Kidney (tissue), 14 donors: ENCODE measurements around the gene EDNRB. TPM values are rescaled to one million over a fixed set of nuclear protein-coding genes. Genes with fewer than 3 reads are reported as not detected.

Experiments
- DNase-seq, 5 donors: peaks; one replicate each; pipeline ENCODE4 v3.0.0-alpha.2; 2013 to 2020
- FAIRE-seq: peaks from 2 replicates; lab custom pipeline; 2012; peaks lifted over from hg19 to GRCh38; lab: Jason Lieb, UNC
- H3K27ac ChIP-seq, 2 donors: one replicate each; pipeline ENCODE4 v1.7.0; 2013; ENCODE audit warnings: low read depth in 2 of 2, low read length in 2 of 2, inconsistent platforms in 1 of 2
- H3K27me3 ChIP-seq: one replicate; pipeline ENCODE4 v1.7.1; 2013; ENCODE audit warnings: low read length, inconsistent platforms; ENCODE audit not compliant: control insufficient read depth, insufficient read depth
- H3K36me3 ChIP-seq, 3 donors: one replicate each; pipeline versions ENCODE4 v1.7.0 to v1.7.1; 2013; ENCODE audit warnings: low read length in 3 of 3, control low read depth in 1 of 3, inconsistent platforms in 1 of 3; ENCODE audit not compliant: insufficient read depth in 3 of 3, control insufficient read depth in 2 of 3
- H3K4me1 ChIP-seq, 3 donors: one replicate each; pipeline versions ENCODE4 v1.7.0 to v1.7.1; 2013; ENCODE audit warnings: low read length in 3 of 3, inconsistent platforms in 1 of 3, low read depth in 1 of 3; ENCODE audit not compliant: control insufficient read depth in 2 of 3, insufficient read depth in 2 of 3
- H3K4me3 ChIP-seq, 3 donors: one replicate each; pipeline versions ENCODE4 v1.7.0 to v1.8.1; 2013; ENCODE audit warnings: low read length in 3 of 3, control low read depth in 1 of 3, inconsistent platforms in 1 of 3
- H3K9ac ChIP-seq, 3 donors: one replicate each; pipeline versions ENCODE4 v1.7.0 to v1.7.1; 2013; ENCODE audit warnings: low read length in 3 of 3, control low read depth in 1 of 3, inconsistent platforms in 1 of 3
- H3K9me3 ChIP-seq, 3 donors: one replicate each; pipeline versions ENCODE4 v1.7.0 to v1.7.1; 2013; ENCODE audit warnings: low read length in 3 of 3, control low read depth in 1 of 3, inconsistent platforms in 1 of 3; ENCODE audit not compliant: control insufficient read depth in 2 of 3, insufficient read depth in 1 of 3
- intact Hi-C: fragments of 100-400 bp; cut with DNase I; formaldehyde crosslinking; loops from one replicate; pipeline ENCODE4 v1.11.1; 2022
- polyA plus RNA-seq: library from polyadenylated mRNA; stranded (reverse); fragments of 350-450 nt; fragmentation: Illumina TruSeq; extraction: RNeasy Lipid Tissue Mini Kit (QIAGEN cat#74804); gene quantifications from one replicate; pipeline ENCODE4 v1.2.3, GENCODE V29; 2014; ENCODE audit warnings: low read depth, low replicate concordance; ENCODE audit not compliant: insufficient read depth
- total RNA-seq: library from RNA; stranded (reverse); fragmentation: NEBNext Ultra II Directional; extraction: Animal tissue kit (Norgen Biotek cat#: 25700); gene quantifications from one replicate; pipeline ENCODE4 v1.2.1, GENCODE V29; 2021
- TF ChIP-seq, protein P1 (sequence below): IDR thresholded peaks from 3 replicates; pipeline ENCODE4 v1.5.1; 2012; ENCODE audit warnings: mild to moderate bottlenecking, moderate library complexity, borderline replicate concordance; ENCODE audit not compliant: insufficient read depth; ENCODE audit errors: extremely low read depth
- donor health status: control.
- donor health status: control.
- donor health status: control.
- donor health status: control.
- donor health status: control.
- donor health status: DM: yes; HTN: yes; CAD: no.
- donor health status: Normal renal cell carcinoma (clear cell type).

EDNRB gene
- total and polyA plus RNA-seq, 2 donors from 2014 or later, result 14.0 to 60.1 TPM

DNA sequence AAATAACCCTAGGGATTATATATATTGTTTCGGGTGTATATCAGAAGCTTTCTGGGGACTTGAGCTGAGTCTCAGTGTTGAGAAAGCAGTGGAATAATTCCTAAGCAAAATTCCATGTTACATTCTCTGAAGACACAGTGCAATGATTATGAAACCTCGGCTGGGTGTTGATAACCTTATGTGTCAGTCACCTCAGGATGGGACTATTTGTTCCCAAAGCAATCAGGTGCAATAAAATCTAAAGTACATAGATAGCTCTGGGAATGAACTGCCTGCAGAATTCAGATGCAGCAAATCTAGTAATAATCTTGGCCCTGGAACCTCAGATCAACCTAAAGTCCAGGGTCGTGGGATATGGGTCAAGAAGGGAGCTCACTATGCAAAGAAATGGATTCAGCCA is 53.0 kb downstream of the EDNRB start:
- no peak for FAIRE-seq
- no peaks in the 10 kb centered on the region for H3K27me3 ChIP-seq
- intact Hi-C loops, result no loop called here
- no peaks in the 10 kb centered on the region for H3K9me3 ChIP-seq
- no peak overlapping the region for H3K9ac ChIP-seq
- DNase-seq, result no peak
- H3K4me3 ChIP-seq, result no peak overlapping the region
- TF ChIP-seq, protein P1, sequence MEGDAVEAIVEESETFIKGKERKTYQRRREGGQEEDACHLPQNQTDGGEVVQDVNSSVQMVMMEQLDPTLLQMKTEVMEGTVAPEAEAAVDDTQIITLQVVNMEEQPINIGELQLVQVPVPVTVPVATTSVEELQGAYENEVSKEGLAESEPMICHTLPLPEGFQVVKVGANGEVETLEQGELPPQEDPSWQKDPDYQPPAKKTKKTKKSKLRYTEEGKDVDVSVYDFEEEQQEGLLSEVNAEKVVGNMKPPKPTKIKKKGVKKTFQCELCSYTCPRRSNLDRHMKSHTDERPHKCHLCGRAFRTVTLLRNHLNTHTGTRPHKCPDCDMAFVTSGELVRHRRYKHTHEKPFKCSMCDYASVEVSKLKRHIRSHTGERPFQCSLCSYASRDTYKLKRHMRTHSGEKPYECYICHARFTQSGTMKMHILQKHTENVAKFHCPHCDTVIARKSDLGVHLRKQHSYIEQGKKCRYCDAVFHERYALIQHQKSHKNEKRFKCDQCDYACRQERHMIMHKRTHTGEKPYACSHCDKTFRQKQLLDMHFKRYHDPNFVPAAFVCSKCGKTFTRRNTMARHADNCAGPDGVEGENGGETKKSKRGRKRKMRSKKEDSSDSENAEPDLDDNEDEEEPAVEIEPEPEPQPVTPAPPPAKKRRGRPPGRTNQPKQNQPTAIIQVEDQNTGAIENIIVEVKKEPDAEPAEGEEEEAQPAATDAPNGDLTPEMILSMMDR, result no peak
- no peaks in the 10 kb centered on the region for H3K4me1 ChIP-seq
- H3K36me3 ChIP-seq, result no peaks in the 10 kb centered on the region
- H3K27ac ChIP-seq, result no peak overlapping the region

DNA sequence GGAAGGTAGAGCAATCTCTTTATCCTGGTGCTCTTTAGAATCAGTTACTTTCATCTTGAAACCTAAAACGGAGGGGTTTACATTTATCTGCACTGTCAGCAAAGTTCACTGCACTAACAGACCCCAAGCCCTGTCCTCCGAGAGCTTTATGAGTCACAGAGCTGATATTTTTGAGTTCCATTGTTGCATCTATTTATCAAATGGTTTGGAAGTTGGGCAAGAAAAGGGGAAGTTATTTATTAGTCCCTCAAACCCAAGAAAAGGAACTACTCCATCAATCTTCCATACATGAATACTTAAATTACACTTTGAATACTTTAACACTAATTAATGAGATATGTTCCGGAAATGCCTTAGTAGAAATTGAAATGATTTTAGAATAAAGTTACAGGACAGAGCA is 55.5 kb downstream of the EDNRB start:
- no peaks in the 10 kb centered on the region for H3K9me3 ChIP-seq
- H3K4me3 ChIP-seq, result no peak overlapping the region
- H3K9ac ChIP-seq, result no peak overlapping the region
- TF ChIP-seq, protein P1, result no peak
- FAIRE-seq, result no peak
- intact Hi-C loops, result no loop called here
- no peaks in the 10 kb centered on the region for H3K36me3 ChIP-seq
- H3K4me1 ChIP-seq, result peaks cover 0 to 4% (median 0%) of the 10 kb centered on the region in 3 donors
- no peaks in the 10 kb centered on the region for H3K27me3 ChIP-seq
- peak in 1 of 5 donors; percentile 21 for DNase-seq
- H3K27ac ChIP-seq, result no peak overlapping the region

DNA sequence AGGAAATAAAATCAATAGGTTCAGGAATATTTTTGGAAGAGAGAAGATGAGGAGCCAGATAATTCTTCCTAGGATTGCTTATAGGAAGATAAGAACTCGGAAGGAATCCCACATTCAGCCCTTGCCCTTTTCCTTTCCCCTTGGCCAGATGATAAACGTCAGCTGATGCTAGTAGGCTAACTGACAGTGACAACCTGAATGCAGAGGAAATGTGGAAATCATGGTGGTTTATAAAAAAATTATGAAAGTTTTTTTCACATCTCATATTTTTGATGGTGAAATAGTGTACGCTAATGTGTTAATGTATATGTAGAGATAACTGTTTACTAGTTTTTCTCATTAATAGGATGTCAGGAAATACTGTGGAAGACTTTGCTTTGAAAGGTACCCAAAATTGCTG is 56.9 kb downstream of the EDNRB start:
- peaks cover 0 to 4% (median 0%) of the 10 kb centered on the region in 3 donors for H3K4me1 ChIP-seq
- H3K36me3 ChIP-seq, result no peaks in the 10 kb centered on the region
- TF ChIP-seq, protein P1, result no peak
- H3K27ac ChIP-seq, result no peak overlapping the region
- intact Hi-C loops, result no loop called here
- H3K4me3 ChIP-seq, result no peak overlapping the region
- FAIRE-seq, result no peak
- no peaks in the 10 kb centered on the region for H3K27me3 ChIP-seq
- no peaks in the 10 kb centered on the region for H3K9me3 ChIP-seq
- H3K9ac ChIP-seq, result no peak overlapping the region
- peak in 1 of 5 donors; percentile 17 for DNase-seq

- TF ChIP-seq, protein P1, result no peak
- intact Hi-C loops, result no loop called here
- FAIRE-seq, result no peak
- H3K9me3 ChIP-seq, result no peaks in the 10 kb centered on the region
- H3K4me1 ChIP-seq, result peaks cover 0 to 4% (median 0%) of the 10 kb centered on the region in 3 donors
- H3K36me3 ChIP-seq, result no peaks in the 10 kb centered on the region
- H3K4me3 ChIP-seq, result no peak overlapping the region
- no peak overlapping the region for H3K27ac ChIP-seq
- DNase-seq, result peak in 2 of 5 donors; percentile 61 to 86
- no peaks in the 10 kb centered on the region for H3K27me3 ChIP-seq
- no peak overlapping the region for H3K9ac ChIP-seq
These were observed 58.1 kb downstream of the EDNRB start for GRCh38 chr13:77860507-77860981.
